SH-SY5Y (cell line): ENCODE results near the gene ALDH3A2.

ENCODE experiments used
- GATA2 ChIP-seq: IDR thresholded peaks from 2 replicates; pipeline ENCODE4 v1.6.1; 2011; ENCODE audit warnings: mild to moderate bottlenecking, low read depth, low read length
- GATA3 ChIP-seq: IDR thresholded peaks from 2 replicates; pipeline ENCODE4 v1.6.1; 2011; ENCODE audit warnings: low read depth, mild to moderate bottlenecking, low read length, moderate library complexity

GRCh38 chr17:19614900-19615299 is 33.7 kb upstream of the ALDH3A2 start:
- TF ChIP-seq GATA2 (no peak), GATA3 (no peak)
